HEK293T (cell line): Measurements from ENCODE around the gene SLC12A4.
"Not testable (repeated sequence)": the region's sequence is repeated elsewhere in the genome, so short reads cannot be mapped to it uniquely, and the experiment has no call there.

Experiments
- CTCF ChIA-PET: fragments of 350-600 bp; formaldehyde crosslinking; extraction: SDS; loops from one replicate; lab custom pipeline; 2021; ENCODE audit warnings: antibody characterized with exemption, inconsistent platforms; lab: Yijun Ruan, JAX
- POLR2A ChIA-PET: fragments of 350-600 bp; formaldehyde crosslinking; extraction: SDS; loops from one replicate; lab custom pipeline; 2020; ENCODE audit warnings: antibody characterized with exemption, inconsistent platforms; lab: Yijun Ruan, JAX
- DNase-seq: peaks from one replicate; pipeline ENCODE4 v3.0.0; 2012; ENCODE audit warnings: mixed read lengths; ENCODE audit errors: extremely low spot score
- ARNT ChIP-seq: fragments of 450-650 bp; IDR thresholded peaks from 2 replicates; pipeline ENCODE4 v1.6.1; 2017; ENCODE audit warnings: mild to moderate bottlenecking
- BHLHE40 ChIP-seq: fragments of 450-650 bp; IDR thresholded peaks from 2 replicates; pipeline ENCODE4 v1.6.1; 2016; ENCODE audit warnings: mild to moderate bottlenecking, moderate library complexity, borderline replicate concordance
- CTBP1 ChIP-seq: fragments of 450-650 bp; IDR thresholded peaks from 2 replicates; pipeline ENCODE4 v1.6.1; 2016; ENCODE audit warnings: borderline replicate concordance
- ELF4 ChIP-seq: fragments of 450-650 bp; IDR thresholded peaks from 2 replicates; pipeline ENCODE4 v1.6.1; 2017; ENCODE audit warnings: antibody characterized with exemption
- FOXA1 ChIP-seq: fragments of 450-650 bp; IDR thresholded peaks from 2 replicates; pipeline ENCODE4 v1.6.1; 2016; ENCODE audit warnings: mild to moderate bottlenecking
- FOXK2 ChIP-seq: fragments of 450-650 bp; IDR thresholded peaks from 2 replicates; pipeline ENCODE4 v1.6.1; 2016; ENCODE audit warnings: mild to moderate bottlenecking
- FOXM1 ChIP-seq: fragments of 450-650 bp; IDR thresholded peaks from 2 replicates; pipeline ENCODE4 v1.6.1; 2017; ENCODE audit warnings: mild to moderate bottlenecking, borderline replicate concordance
- HDGF ChIP-seq: fragments of 450-650 bp; IDR thresholded peaks from 2 replicates; pipeline ENCODE4 v1.6.1; 2017; ENCODE audit warnings: antibody characterized with exemption, borderline replicate concordance
- L3MBTL2 ChIP-seq: fragments of 450-650 bp; conservative IDR thresholded peaks from 2 replicates; pipeline ENCODE4 v1.6.1; 2016; ENCODE audit warnings: mild to moderate bottlenecking
- LEF1 ChIP-seq: fragments of 450-650 bp; IDR thresholded peaks from 2 replicates; pipeline ENCODE4 v1.6.1; 2017; ENCODE audit warnings: mild to moderate bottlenecking, borderline replicate concordance
- NFRKB ChIP-seq: fragments of 450-650 bp; IDR thresholded peaks from 2 replicates; pipeline ENCODE4 v1.6.1; 2016; ENCODE audit warnings: mild to moderate bottlenecking, moderate library complexity
- SP1 ChIP-seq: fragments of 450-650 bp; IDR thresholded peaks from 2 replicates; pipeline ENCODE4 v1.6.1; 2017
- SUZ12 ChIP-seq: fragments of 450-650 bp; IDR thresholded peaks from 2 replicates; pipeline ENCODE4 v1.6.1; 2016; ENCODE audit warnings: mild to moderate bottlenecking
- TARDBP ChIP-seq: fragments of 450-650 bp; IDR thresholded peaks from 2 replicates; pipeline ENCODE4 v1.6.1; 2016
- ZNF384 ChIP-seq: fragments of 450-650 bp; IDR thresholded peaks from 2 replicates; pipeline ENCODE4 v1.6.1; 2016
- TF ChIP-seq, protein P1 (sequence below): fragments of 450-650 bp; IDR thresholded peaks from 2 replicates; pipeline ENCODE4 v1.6.1; 2016

The SLC12A4 gene

DNA sequence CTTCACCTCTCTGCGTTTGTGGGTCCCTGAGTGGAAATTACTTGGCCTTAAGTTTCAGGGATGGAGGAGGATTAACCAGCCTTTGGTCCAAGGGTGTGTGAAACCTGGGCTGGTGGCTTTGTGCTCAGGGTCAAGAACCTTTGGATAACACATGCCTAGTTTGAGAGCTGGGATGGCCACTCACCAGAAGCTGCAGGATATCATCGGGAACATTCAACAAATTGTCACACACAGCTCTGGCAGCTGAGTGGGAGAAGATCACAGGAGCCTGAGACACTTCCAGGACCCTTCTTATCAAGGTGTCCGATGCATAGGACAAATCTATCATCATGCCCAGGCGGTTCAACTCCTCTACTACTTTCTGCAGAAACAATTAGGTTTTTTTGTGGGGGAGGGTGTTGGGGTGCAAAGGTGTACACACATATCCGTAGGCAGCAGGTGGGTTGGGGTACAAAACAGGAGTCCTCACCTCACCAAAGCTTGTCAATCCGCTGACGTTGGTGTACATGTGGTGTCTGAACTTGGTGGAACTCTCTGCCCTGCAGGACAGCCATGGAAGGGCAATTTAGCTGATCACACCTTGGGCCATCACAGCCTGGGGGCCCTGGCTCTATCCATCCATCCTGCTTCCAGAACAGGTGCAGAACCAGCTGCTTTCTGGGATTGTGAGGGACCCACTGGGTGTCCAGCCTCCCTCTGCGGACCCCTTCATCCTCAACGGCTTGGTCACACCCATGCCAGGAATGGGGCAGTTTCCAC is 9.2 kb upstream of the SLC12A4 start:
- no peak for DNase-seq
- ChIA-PET POLR2A (no interaction called here), CTCF (interaction anchor here (0.7 kb wide), 1 partner anchor 12 kb away, joined by 3 read pairs; no protein-coding TSS in a partner anchor)
- TF ChIP-seq SP1 (no peak), FOXK2 (no peak), FOXM1 (no peak), ZNF384 (no peak), NFRKB (no peak), LEF1 (no peak), TARDBP (no peak), CTBP1 (no peak), ARNT (no peak), SUZ12 (no peak), L3MBTL2 (no peak)
- TF ChIP-seq, protein P1, sequence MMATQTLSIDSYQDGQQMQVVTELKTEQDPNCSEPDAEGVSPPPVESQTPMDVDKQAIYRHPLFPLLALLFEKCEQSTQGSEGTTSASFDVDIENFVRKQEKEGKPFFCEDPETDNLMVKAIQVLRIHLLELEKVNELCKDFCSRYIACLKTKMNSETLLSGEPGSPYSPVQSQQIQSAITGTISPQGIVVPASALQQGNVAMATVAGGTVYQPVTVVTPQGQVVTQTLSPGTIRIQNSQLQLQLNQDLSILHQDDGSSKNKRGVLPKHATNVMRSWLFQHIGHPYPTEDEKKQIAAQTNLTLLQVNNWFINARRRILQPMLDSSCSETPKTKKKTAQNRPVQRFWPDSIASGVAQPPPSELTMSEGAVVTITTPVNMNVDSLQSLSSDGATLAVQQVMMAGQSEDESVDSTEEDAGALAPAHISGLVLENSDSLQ = no peak

DNA sequence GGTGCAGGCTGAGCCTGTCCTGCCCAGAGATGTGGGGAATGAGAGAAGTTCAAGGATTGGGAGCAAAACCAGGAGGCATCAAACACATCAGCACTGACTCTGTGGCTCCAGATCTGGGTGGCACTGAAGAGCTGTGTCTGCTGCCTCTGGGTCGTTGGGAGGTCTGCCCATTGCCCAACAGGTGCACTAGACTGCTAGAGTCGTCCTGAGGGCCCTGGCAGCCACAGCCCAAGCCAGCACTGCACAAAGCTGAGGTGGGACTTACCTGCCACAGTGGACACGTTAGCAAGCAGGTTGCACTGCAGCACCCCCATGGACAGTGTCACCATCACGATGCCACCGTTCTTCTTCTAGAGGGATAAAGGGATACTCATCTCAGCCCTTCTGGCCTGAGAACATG is 8.6 kb upstream of the SLC12A4 start:
- POLR2A ChIA-PET = no interaction called here
- TF ChIP-seq SUZ12 (no peak), FOXK2 (no peak), ELF4 (no peak), ARNT (no peak), ZNF384 (no peak), L3MBTL2 (no peak), TARDBP (no peak), CTBP1 (no peak), NFRKB (no peak), FOXM1 (no peak), BHLHE40 (no peak), SP1 (no peak), FOXA1 (no peak), LEF1 (no peak), HDGF (no peak)
- TF ChIP-seq, protein P1 = no peak
- CTCF ChIA-PET = no interaction called here
- DNase-seq = no peak

DNA sequence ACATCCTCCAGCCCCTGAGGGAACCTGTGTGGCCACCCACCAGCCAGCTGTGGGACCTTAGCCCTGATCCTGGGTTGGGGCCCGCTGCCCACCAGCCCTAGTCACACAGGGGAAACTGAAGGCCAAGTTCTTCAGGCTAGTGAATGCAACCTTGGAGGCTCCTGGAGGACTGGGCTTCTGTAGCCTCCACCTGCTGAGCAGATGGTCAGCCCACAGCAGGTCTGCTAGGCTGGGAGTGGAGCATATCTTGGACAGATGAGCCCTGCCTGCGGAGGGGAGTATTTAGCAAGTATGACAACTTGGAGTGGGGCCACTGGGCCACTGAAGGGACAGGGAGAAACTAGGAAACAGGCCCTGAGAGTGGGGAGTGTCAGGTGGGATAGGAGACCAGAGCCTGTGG is 7.8 kb upstream of the SLC12A4 start:
- TF ChIP-seq, protein P1 = no peak
- no peak for TF ChIP-seq FOXA1
- TF ChIP-seq BHLHE40 = no peak
- no peak for TF ChIP-seq NFRKB
- no peak for TF ChIP-seq ELF4
- no peak for TF ChIP-seq CTBP1
- DNase-seq = no peak
- ChIA-PET CTCF (no interaction called here), POLR2A (no interaction called here)

DNA sequence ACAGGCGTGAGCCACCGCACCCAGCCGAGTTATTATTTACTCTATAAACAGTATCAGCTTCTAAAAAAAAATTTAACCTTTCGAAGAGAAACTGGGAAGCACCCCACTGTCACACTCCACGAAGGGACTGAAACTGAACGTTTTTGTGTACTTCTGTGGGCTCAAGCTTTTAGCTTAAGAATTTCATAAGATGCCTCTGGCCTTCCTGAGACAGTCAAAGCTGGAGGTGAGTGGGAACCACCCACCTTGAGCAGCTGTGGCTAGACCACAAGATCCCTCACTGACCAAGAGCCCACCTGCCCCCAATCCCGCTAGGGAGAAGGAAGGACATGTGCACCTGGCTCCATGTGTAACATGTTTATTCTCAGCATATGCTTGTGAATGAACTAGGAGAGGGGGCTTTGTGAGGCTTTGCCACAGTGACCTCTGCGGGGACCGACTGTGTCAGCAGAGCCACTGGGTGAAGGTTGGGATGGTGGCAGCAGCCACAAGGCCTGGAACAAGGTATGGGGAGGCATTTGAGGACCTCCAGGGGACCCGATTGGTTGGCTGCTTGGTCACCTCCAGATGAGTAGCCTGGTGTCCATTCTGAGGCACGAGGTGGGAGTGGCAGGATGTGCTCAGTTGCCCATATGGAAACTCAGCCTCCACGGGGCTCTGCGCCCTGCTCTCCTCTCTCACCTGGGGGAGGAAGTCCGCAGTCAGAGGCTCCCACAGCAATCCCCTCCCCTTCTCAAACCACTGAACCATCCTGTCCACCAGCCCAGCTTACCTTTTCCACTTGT is 7.1 kb upstream of the SLC12A4 start:
- CTCF ChIA-PET = no interaction called here
- POLR2A ChIA-PET = interaction anchor here (0.8 to 1.1 kb wide), 2 partner anchors 34 to 40 kb away, joined by 3 to 4 read pairs; no protein-coding TSS in a partner anchor

DNA sequence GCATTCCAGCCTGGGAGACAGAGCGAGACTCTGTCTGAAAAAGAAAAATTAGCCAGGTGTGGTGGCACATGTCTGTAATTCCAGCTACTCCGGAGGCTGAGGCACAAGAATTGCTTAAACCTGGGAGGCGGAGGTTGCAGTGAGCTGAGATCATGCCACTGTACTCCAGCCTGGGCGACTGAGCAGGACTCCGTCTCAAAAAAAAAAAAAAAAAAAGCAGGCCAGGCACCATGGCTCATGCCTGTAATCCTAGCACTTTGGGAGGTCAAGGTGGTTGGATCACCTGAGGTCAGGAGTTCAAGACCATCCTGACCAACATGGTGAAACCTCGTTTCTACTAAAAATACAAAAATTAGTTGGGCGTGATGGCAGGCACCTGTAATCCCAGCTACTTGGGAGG is 3.8 kb upstream of the SLC12A4 start:
- CTCF ChIA-PET, DNase-seq, POLR2A ChIA-PET: not testable (repeated sequence)

More for the DNA sequence above, 7.1 kb upstream of the SLC12A4 start:
- no peak for DNase-seq
- TF ChIP-seq FOXA1 (no peak), ZNF384 (no peak), HDGF (no peak), SP1 (no peak), FOXK2 (no peak), TARDBP (no peak), NFRKB (no peak), SUZ12 (no peak), CTBP1 (no peak), ELF4 (no peak), BHLHE40 (no peak), ARNT (no peak), FOXM1 (no peak)
- TF ChIP-seq, protein P1 = no peak

DNA sequence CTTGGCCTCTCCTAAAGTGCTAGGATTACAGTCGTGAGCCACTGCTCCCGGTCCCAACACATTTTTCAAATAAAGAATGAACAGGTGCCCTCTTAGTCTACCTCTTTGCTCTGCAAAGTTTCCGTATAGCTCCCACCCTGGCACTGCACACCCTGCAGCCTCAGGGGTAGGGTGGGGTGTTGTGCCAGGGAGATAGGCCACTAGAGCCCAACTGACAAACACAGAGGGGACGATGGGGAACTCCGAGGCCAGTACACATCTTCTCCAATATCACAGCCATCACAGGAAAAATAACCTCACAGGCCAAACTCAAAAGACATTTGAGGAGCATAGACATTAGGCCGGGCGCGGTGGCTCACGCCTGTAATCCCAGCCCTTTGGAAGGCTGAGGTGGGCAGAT is 2.7 kb upstream of the SLC12A4 start:
- DNase-seq = no peak
- TF ChIP-seq FOXM1 (no peak), ARNT (no peak), TARDBP (no peak), HDGF (no peak), FOXA1 (no peak), NFRKB (no peak), L3MBTL2 (no peak)
- TF ChIP-seq, protein P1 = no peak
- ChIA-PET POLR2A (no interaction called here), CTCF (interaction anchor here (0.5 kb wide), 1 partner anchor 150 kb away, joined by 3 read pairs; no protein-coding TSS in a partner anchor)
